ENCODE results near the gene STAG3.
"Not testable (repeated sequence)": the region's sequence is repeated elsewhere in the genome, so short reads cannot be mapped to it uniquely, and the experiment has no call there.

The STAG3 gene

GRCh38 chr7:100212631-100213286 lies 35.0 kb downstream of the STAG3 start:
- no peak for DNase-seq (ENCODE audit: low spot score)

- no peak for DNase-seq (ENCODE audit: low spot score)
These were observed 36.0 kb downstream of the STAG3 start for GRCh38 chr7:100213672-100214071.

GRCh38 chr7:100214356-100214755 lies 36.6 kb downstream of the STAG3 start:
- not testable (repeated sequence) for DNase-seq (ENCODE audit: low spot score)

- peak; percentile 42 for DNase-seq (ENCODE audit: low spot score)
These were observed 38.2 kb downstream of the STAG3 start for GRCh38 chr7:100215895-100216294.

- DNase-seq (ENCODE audit: low spot score): not testable (repeated sequence)
These were observed 40.2 kb downstream of the STAG3 start for GRCh38 chr7:100217934-100218333.

- DNase-seq (ENCODE audit: low spot score): no peak
These were observed 41.6 kb downstream of the STAG3 start for GRCh38 chr7:100219271-100219737.

GRCh38 chr7:100219801-100220585 lies 42.3 kb downstream of the STAG3 start, which contains the start of gene PVRIG:
TSS of gene PVRIG (plus strand) at chr7:100219949. CDS start at chr7:100219971, 22 bp downstream.
- not testable (repeated sequence) for DNase-seq (ENCODE audit: low spot score)

- no peak for DNase-seq (ENCODE audit: low spot score)
These were observed 43.0 kb downstream of the STAG3 start for GRCh38 chr7:100220586-100221230.

- no peak for DNase-seq (ENCODE audit: low spot score)
These were observed 43.6 kb downstream of the STAG3 start for GRCh38 chr7:100221231-100221718.

GRCh38 chr7:100221767-100222444 lies 44.2 kb downstream of the STAG3 start:
- no peak for DNase-seq (ENCODE audit: low spot score)

GRCh38 chr7:100222445-100223132 lies 44.9 kb downstream of the STAG3 start:
- no peak for DNase-seq (ENCODE audit: low spot score)

- DNase-seq (ENCODE audit: low spot score): not testable (repeated sequence)
These were observed 45.7 kb downstream of the STAG3 start for GRCh38 chr7:100223376-100223927.

GRCh38 chr7:100224891-100225290 lies 47.2 kb downstream of the STAG3 start:
- DNase-seq (ENCODE audit: low spot score): not testable (repeated sequence)

- not testable (repeated sequence) for DNase-seq (ENCODE audit: low spot score)
These were observed 57.1 kb downstream of the STAG3 start for GRCh38 chr7:100234660-100235317.

GRCh38 chr7:100239975-100240374 lies 62.3 kb downstream of the STAG3 start:
- not testable (repeated sequence) for DNase-seq (ENCODE audit: low spot score)

- DNase-seq (ENCODE audit: low spot score): not testable (repeated sequence)
These were observed 65.7 kb downstream of the STAG3 start for GRCh38 chr7:100243385-100243784.

GRCh38 chr7:100244988-100245605 lies 67.4 kb downstream of the STAG3 start:
- not testable (repeated sequence) for DNase-seq (ENCODE audit: low spot score)

- not testable (repeated sequence) for DNase-seq (ENCODE audit: low spot score)
These were observed 68.6 kb downstream of the STAG3 start for GRCh38 chr7:100246121-100246864.

- not testable (repeated sequence) for DNase-seq (ENCODE audit: low spot score)
These were observed 69.1 kb downstream of the STAG3 start for GRCh38 chr7:100246865-100247137.

All from globus pallidus (tissue), 1 donor.